HepG2 (cell line): Measurements from ENCODE around the gene PLEKHA5. TPM values are rescaled to one million over a fixed set of nuclear protein-coding genes. Genes with fewer than 3 reads are reported as not detected.

ENCODE experiments used
- ASH2L ChIP-seq: fragments of 300-600, 200-600 bp; sonication (generic); IDR thresholded peaks from 2 replicates; pipeline ENCODE4 v1.7.0; 2017; ENCODE audit warnings: low read depth, mild to moderate bottlenecking, moderate library complexity, mixed read lengths, low read length; ENCODE audit not compliant: insufficient read length
- CEBPZ ChIP-seq: IDR thresholded peaks from 2 replicates; pipeline ENCODE4 v1.6.1; 2012; ENCODE audit warnings: low read length, improper control_type of control experiment
- CREM ChIP-seq, 2 experiments: sonication (generic) in 1 of 2; formaldehyde crosslinking in 1 of 2; IDR thresholded peaks; 2 replicates each; pipeline versions ENCODE4 v1.4.0 to v1.6.1; 2016 to 2020; ENCODE audit warnings: antibody characterized with exemption in 1 of 2, mild to moderate bottlenecking in 1 of 2, missing genetic modification reagents in 1 of 2
- DR1 ChIP-seq: sonication (generic); formaldehyde crosslinking; IDR thresholded peaks from 2 replicates; pipeline ENCODE4 v1.8.0; 2021; ENCODE audit warnings: mild to moderate bottlenecking, missing genetic modification reagents, inconsistent platforms
- GATA4 ChIP-seq: sonication (generic); IDR thresholded peaks from 2 replicates; pipeline ENCODE4 v1.6.1; 2016; ENCODE audit warnings: antibody characterized with exemption, low read depth, borderline replicate concordance
- HDAC1 ChIP-seq: sonication (generic); formaldehyde crosslinking; IDR thresholded peaks from 2 replicates; pipeline ENCODE4 v1.5.1; 2020; ENCODE audit warnings: mild to moderate bottlenecking, missing genetic modification reagents
- HNRNPH1 ChIP-seq: fragments of 200-400 bp; formaldehyde crosslinking; optimal IDR thresholded peaks from 2 replicates; pipeline ENCODE3; 2017; ENCODE audit warnings: mild to moderate bottlenecking, low read depth, low read length
- IRX3 ChIP-seq: sonication (generic); formaldehyde crosslinking; IDR thresholded peaks from 2 replicates; pipeline ENCODE4 v1.8.1; 2023; ENCODE audit warnings: mild to moderate bottlenecking, low read depth, missing genetic modification reagents, borderline replicate concordance
- ISX ChIP-seq: sonication (generic); formaldehyde crosslinking; conservative IDR thresholded peaks from 2 replicates; pipeline ENCODE4 v1.5.0; 2020; ENCODE audit warnings: missing genetic modification reagents
- KLF12 ChIP-seq: sonication (generic); formaldehyde crosslinking; IDR thresholded peaks from 2 replicates; pipeline ENCODE4 v1.4.0; 2020; ENCODE audit warnings: missing genetic modification reagents, borderline replicate concordance
- MED1 ChIP-seq: sonication (generic); formaldehyde crosslinking; IDR thresholded peaks from 2 replicates; pipeline ENCODE4 v1.4.0; 2020; ENCODE audit warnings: missing genetic modification reagents
- PHF8 ChIP-seq: sonication (generic); formaldehyde crosslinking; IDR thresholded peaks from 2 replicates; pipeline ENCODE4 v1.5.0; 2020; ENCODE audit warnings: missing genetic modification reagents
- REL ChIP-seq: sonication (generic); formaldehyde crosslinking; conservative IDR thresholded peaks from 2 replicates; pipeline ENCODE4 v1.8.0; 2022; ENCODE audit warnings: mild to moderate bottlenecking, missing genetic modification reagents, moderate library complexity
- SP140L ChIP-seq: sonication (generic); formaldehyde crosslinking; IDR thresholded peaks from 2 replicates; pipeline ENCODE4 v1.4.0; 2020; ENCODE audit warnings: missing genetic modification reagents, borderline replicate concordance
- TBP ChIP-seq: sonication (generic); formaldehyde crosslinking; IDR thresholded peaks from 2 replicates; pipeline ENCODE4 v1.5.0; 2020; ENCODE audit warnings: missing genetic modification reagents
- ZBTB7B ChIP-seq: sonication (generic); formaldehyde crosslinking; IDR thresholded peaks from 2 replicates; pipeline ENCODE4 v1.4.0; 2020; ENCODE audit warnings: missing genetic modification reagents
- ZFY ChIP-seq: sonication (generic); formaldehyde crosslinking; IDR thresholded peaks from 2 replicates; pipeline ENCODE4 v1.4.0; 2020; ENCODE audit warnings: missing genetic modification reagents
- ZKSCAN8 ChIP-seq: IDR thresholded peaks from 2 replicates; pipeline ENCODE4 v1.6.1; 2016; ENCODE audit warnings: borderline replicate concordance, missing genetic modification reagents, missing compliant biosample characterization
- ZMAT3 ChIP-seq: sonication (generic); formaldehyde crosslinking; conservative IDR thresholded peaks from 2 replicates; pipeline ENCODE4 v1.7.0; 2021; ENCODE audit warnings: missing genetic modification reagents
- ZNF121 ChIP-seq: sonication (generic); formaldehyde crosslinking; IDR thresholded peaks from 2 replicates; pipeline ENCODE4 v1.5.0; 2020; ENCODE audit warnings: mild to moderate bottlenecking, missing genetic modification reagents
- ZNF225 ChIP-seq: sonication (generic); formaldehyde crosslinking; IDR thresholded peaks from 2 replicates; pipeline ENCODE4 v1.4.0; 2020; ENCODE audit warnings: mild to moderate bottlenecking, missing genetic modification reagents
- ZNF382 ChIP-seq: sonication (generic); formaldehyde crosslinking; IDR thresholded peaks from 2 replicates; pipeline ENCODE4 v1.5.0; 2020; ENCODE audit warnings: missing genetic modification reagents, mild to moderate bottlenecking, borderline replicate concordance
- ZNF430 ChIP-seq: sonication (generic); formaldehyde crosslinking; IDR thresholded peaks from 2 replicates; pipeline ENCODE4 v1.9.0; 2021; ENCODE audit warnings: mild to moderate bottlenecking, missing genetic modification reagents
- ZNF441 ChIP-seq: sonication (generic); formaldehyde crosslinking; IDR thresholded peaks from 2 replicates; pipeline ENCODE4 v1.7.0; 2021; ENCODE audit warnings: missing genetic modification reagents, borderline replicate concordance
- ZNF570 ChIP-seq: sonication (generic); formaldehyde crosslinking; IDR thresholded peaks from 2 replicates; pipeline ENCODE4 v1.4.0; 2020; ENCODE audit warnings: mild to moderate bottlenecking, missing genetic modification reagents, borderline replicate concordance
- polyA plus RNA-seq, 8 experiments: library from polyadenylated mRNA; depleted of rRNA in 3 of 8; stranded (reverse) in 7 of 8; unstranded in 1 of 8; fragments of >200 nt; fragmentation: Illumina TruSeq in 4 of 8; extraction: Trizol in 4 of 8; gene quantifications; 2 replicates each; pipeline versions ENCODE4 v1.2.1 to v1.2.3, GENCODE V29; 2011 to 2016; ENCODE audit warnings: low read depth in 4 of 8, missing spikeins in 1 of 8, mixed read lengths in 1 of 8; ENCODE audit not compliant: insufficient read depth in 1 of 8
- total RNA-seq, 5 experiments: library from RNA; depleted of rRNA; stranded (reverse); fragments of >200 nt; fragmentation: Illumina TruSeq; extraction: Trizol; gene quantifications; 2 replicates each; pipeline ENCODE4 v1.2.3, GENCODE V29; 2016; ENCODE audit warnings: low read depth in 1 of 5
- TF ChIP-seq, protein P1 (sequence below): sonication (generic); IDR thresholded peaks from 2 replicates; pipeline ENCODE4 v1.6.1; 2016; ENCODE audit warnings: low read depth, borderline replicate concordance
- TF ChIP-seq, protein P2 (sequence below): sonication (generic); formaldehyde crosslinking; IDR thresholded peaks from 2 replicates; pipeline ENCODE4 v1.4.0; 2020; ENCODE audit warnings: missing genetic modification reagents, low read depth, mild to moderate bottlenecking, borderline replicate concordance

The PLEKHA5 gene
- total and polyA plus RNA-seq, 2 of the 13 experiments (the other 11 are each of a cell fraction or from before 2014, with no cell fraction given) = 4.2 to 15.4 TPM

DNA sequence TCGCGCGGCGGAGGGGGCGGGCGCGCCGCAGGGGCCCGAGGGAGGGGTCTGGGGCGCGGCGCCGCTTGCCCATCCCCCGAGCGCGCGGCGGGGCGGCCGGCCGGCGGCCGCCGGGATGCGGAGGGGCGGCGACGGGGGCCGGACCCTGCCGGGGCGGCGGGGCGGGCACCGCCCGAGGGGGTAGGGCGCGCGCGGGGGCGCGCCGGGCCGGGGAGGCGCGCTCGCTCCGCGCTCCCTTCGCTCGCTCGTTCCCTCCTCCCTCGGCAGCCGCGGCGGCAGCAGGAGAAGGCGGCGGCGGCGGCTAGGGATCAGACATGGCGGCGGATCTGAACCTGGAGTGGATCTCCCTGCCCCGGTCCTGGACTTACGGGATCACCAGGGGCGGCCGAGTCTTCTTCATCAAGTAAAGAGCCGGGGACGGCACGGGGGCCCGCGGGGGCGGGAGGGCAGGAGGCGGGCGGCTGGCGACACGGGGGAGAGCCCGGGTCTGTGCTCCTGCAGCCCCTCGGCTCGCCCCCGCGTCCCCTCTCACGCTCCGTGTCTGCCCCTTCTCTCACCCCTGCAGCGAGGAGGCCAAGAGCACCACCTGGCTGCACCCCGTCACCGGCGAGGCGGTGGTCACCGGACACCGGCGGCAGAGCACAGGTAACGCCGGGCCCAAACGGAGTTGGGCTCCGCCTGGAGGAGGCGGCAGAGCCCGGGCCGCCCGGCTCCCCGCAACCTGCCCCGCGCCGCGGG lies at the start of gene PLEKHA5 (continued):
- no peak for TF ChIP-seq ZNF570 (CRISPR knock-in tag)
- TF ChIP-seq ZKSCAN8 = no peak
- TF ChIP-seq DR1 = no peak
- TF ChIP-seq ZBTB7B (CRISPR knock-in tag) = no peak
- TF ChIP-seq IRX3 (CRISPR knock-in tag) = no peak
- peak; percentile 44 for TF ChIP-seq ZFY (CRISPR knock-in tag)
- TF ChIP-seq, protein P1, sequence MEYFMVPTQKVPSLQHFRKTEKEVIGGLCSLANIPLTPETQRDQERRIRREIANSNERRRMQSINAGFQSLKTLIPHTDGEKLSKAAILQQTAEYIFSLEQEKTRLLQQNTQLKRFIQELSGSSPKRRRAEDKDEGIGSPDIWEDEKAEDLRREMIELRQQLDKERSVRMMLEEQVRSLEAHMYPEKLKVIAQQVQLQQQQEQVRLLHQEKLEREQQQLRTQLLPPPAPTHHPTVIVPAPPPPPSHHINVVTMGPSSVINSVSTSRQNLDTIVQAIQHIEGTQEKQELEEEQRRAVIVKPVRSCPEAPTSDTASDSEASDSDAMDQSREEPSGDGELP = no peak
- no peak for TF ChIP-seq SP140L (CRISPR knock-in tag)
- no peak for TF ChIP-seq CREM (IDR thresholded peaks at IDR 0.05)
- TF ChIP-seq CREM (CRISPR knock-in tag; IDR thresholded peaks at IDR 0.05) = no peak
- TF ChIP-seq ZNF121 (CRISPR knock-in tag) = no peak
- TF ChIP-seq ISX (CRISPR knock-in tag) = no peak
- TF ChIP-seq ZMAT3 (CRISPR knock-in tag) = no peak
- TF ChIP-seq ASH2L = peak; percentile 58
- peak; percentile 47; the same call in 1 of the 2 replicates for TF ChIP-seq HDAC1 (CRISPR knock-in tag)
- no peak for TF ChIP-seq REL (CRISPR knock-in tag)
- no peak for TF ChIP-seq CEBPZ
- TF ChIP-seq MED1 (CRISPR knock-in tag) = 0 out of 2 replicates have a peak, but pooled peaks have one; percentile 2
- TF ChIP-seq, protein P2, sequence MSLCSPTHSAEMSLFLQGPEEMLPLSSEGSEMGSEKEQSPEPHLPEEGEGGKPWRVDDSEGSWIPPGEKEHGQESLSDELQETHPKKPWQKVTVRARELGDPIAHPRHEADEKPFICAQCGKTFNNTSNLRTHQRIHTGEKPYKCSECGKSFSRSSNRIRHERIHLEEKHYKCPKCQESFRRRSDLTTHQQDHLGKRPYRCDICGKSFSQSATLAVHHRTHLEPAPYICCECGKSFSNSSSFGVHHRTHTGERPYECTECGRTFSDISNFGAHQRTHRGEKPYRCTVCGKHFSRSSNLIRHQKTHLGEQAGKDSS (CRISPR knock-in tag) = 0 out of 2 replicates have a peak, but pooled peaks have one; percentile 21
- no peak for TF ChIP-seq GATA4
- no peak for TF ChIP-seq TBP (CRISPR knock-in tag)
- no peak for TF ChIP-seq ZNF225 (CRISPR knock-in tag)
- 0 out of 2 replicates have a peak, but pooled peaks have one; percentile 16 for TF ChIP-seq ZNF441 (CRISPR knock-in tag)
- TF ChIP-seq ZNF382 (CRISPR knock-in tag) = no peak
- TF ChIP-seq PHF8 (CRISPR knock-in tag) = peak; percentile 58
- TF ChIP-seq HNRNPH1 = no peak
- 0 out of 2 replicates have a peak, but pooled peaks have one; percentile 57 for TF ChIP-seq ZNF430 (CRISPR knock-in tag)
- TF ChIP-seq KLF12 (CRISPR knock-in tag) = no peak; the same call in 1 of the 2 replicates
